Measurements from ENCODE around the gene VPS9D1.
"Not testable (repeated sequence)": the region's sequence is repeated elsewhere in the genome, so short reads cannot be mapped to it uniquely, and the experiment has no call there.

VPS9D1 gene

GRCh38 chr16:89710709-89711564, 9.8 kb downstream of the VPS9D1 start:
- in situ Hi-C loops (cut with HindIII; ENCODE audit: low sequenced_read_pairs), result loop anchor here (5.0 kb wide), 2 partner anchors 46 to 149 kb away; partner anchors contain the start of gene RPL13

- in situ Hi-C loops (cut with HindIII; ENCODE audit: low sequenced_read_pairs), result loop anchor here (5.0 kb wide), 2 partner anchors 47 to 148 kb away; partner anchors contain the start of gene RPL13
These were observed 10.8 kb downstream of the VPS9D1 start for GRCh38 chr16:89709716-89710432.

- in situ Hi-C loops (cut with HindIII; ENCODE audit: low sequenced_read_pairs), result no loop called here
These were observed 11.5 kb downstream of the VPS9D1 start for GRCh38 chr16:89709166-89709565.

GRCh38 chr16:89708481-89708931, 12.2 kb downstream of the VPS9D1 start:
- in situ Hi-C loops (cut with HindIII; ENCODE audit: low sequenced_read_pairs), result no loop called here

- in situ Hi-C loops (cut with HindIII; ENCODE audit: low sequenced_read_pairs), result no loop called here
These were observed 13.0 kb downstream of the VPS9D1 start for GRCh38 chr16:89707695-89708094.

- in situ Hi-C loops (cut with HindIII; ENCODE audit: low sequenced_read_pairs), result no loop called here
These were observed 14.0 kb downstream of the VPS9D1 start for GRCh38 chr16:89706518-89707260.

- in situ Hi-C loops (cut with HindIII; ENCODE audit: low sequenced_read_pairs), result no loop called here
These were observed 15.7 kb downstream of the VPS9D1 start for GRCh38 chr16:89705006-89705405.

GRCh38 chr16:89704281-89704680, 16.4 kb downstream of the VPS9D1 start:
- in situ Hi-C loops (cut with HindIII; ENCODE audit: low sequenced_read_pairs), result no loop called here

- in situ Hi-C loops (cut with HindIII; ENCODE audit: low sequenced_read_pairs), result no loop called here
These were observed 19.0 kb downstream of the VPS9D1 start, which contains the start of gene SPATA2L for GRCh38 chr16:89701425-89702406. Gene SPATA2L (minus strand): TSS chr16:89701705. CDS start chr16:89701232, 473 bp downstream.

GRCh38 chr16:89700649-89701424, 19.9 kb downstream of the VPS9D1 start:
- in situ Hi-C loops (cut with HindIII; ENCODE audit: low sequenced_read_pairs), result no loop called here

- in situ Hi-C loops (cut with HindIII; ENCODE audit: low sequenced_read_pairs), result no loop called here
These were observed 20.5 kb downstream of the VPS9D1 start for GRCh38 chr16:89700100-89700648.

GRCh38 chr16:89699629-89700099, 21.0 kb downstream of the VPS9D1 start:
- in situ Hi-C loops (cut with HindIII; ENCODE audit: low sequenced_read_pairs), result not testable (repeated sequence)

- in situ Hi-C loops (cut with HindIII; ENCODE audit: low sequenced_read_pairs), result not testable (repeated sequence)
These were observed 22.0 kb downstream of the VPS9D1 start for GRCh38 chr16:89698717-89699116.

- in situ Hi-C loops (cut with HindIII; ENCODE audit: low sequenced_read_pairs), result no loop called here
These were observed 22.9 kb downstream of the VPS9D1 start for GRCh38 chr16:89697616-89698331.

GRCh38 chr16:89697161-89697615, 23.5 kb downstream of the VPS9D1 start:
- in situ Hi-C loops (cut with HindIII; ENCODE audit: low sequenced_read_pairs), result no loop called here

- in situ Hi-C loops (cut with HindIII; ENCODE audit: low sequenced_read_pairs), result no loop called here
These were observed 24.0 kb downstream of the VPS9D1 start for GRCh38 chr16:89696670-89697128.

- in situ Hi-C loops (cut with HindIII; ENCODE audit: low sequenced_read_pairs), result no loop called here
These were observed 24.6 kb downstream of the VPS9D1 start for GRCh38 chr16:89695875-89696669.

All from endothelial cell of hepatic sinusoid (primary cell).